Measurements from ENCODE around the gene ZNF609.
"Not testable (repeated sequence)": the region's sequence is repeated elsewhere in the genome, so short reads cannot be mapped to it uniquely, and the experiment has no call there.

Gene ZNF609

DNA sequence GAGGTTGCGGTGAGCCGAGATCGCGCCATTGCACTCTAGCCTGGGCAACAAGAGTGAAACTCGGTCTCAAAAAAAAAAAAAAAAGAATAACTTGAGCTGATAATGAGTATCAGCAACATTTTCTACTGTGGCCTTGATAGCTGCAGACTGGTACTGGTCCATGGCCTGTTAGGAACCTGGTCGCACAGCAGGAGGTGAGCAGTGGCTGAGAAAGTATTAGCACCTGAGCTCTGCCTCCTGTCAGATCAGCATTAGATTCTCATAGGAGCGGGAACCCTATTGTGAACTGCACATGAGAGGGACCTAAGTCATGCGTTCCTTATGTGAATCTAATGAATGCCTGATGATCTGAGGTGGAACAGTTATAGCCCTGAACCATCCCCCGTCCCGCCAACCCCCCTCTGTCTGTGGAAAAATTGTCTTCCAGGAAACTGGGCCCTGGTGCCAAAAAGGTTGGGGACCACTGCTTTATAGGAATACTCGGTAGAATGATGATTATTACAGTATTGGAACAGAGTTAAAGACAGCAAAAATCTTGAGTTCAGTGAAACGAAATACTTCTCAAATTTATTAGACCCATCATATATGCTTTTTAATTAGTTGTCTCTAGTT is 126.0 kb downstream of the ZNF609 start:
- DNase-seq (ENCODE audit: extremely low read depth, low read depth) = no peak
- no peak overlapping the region for H3K4me3 ChIP-seq (replicated peaks; ENCODE audit: low read depth, low read length)
- TF ChIP-seq CTCF (IDR thresholded peaks at IDR 0.05; ENCODE audit: low read depth, low read length, missing control alignments) = no peak

- TF ChIP-seq CTCF (IDR thresholded peaks at IDR 0.05; ENCODE audit: low read depth, low read length, missing control alignments) = no peak
- H3K4me3 ChIP-seq (replicated peaks; ENCODE audit: low read depth, low read length) = no peak overlapping the region
- no peak for DNase-seq (ENCODE audit: extremely low read depth, low read depth)
Observed at GRCh38 chr15:64586984-64587383, 126.6 kb downstream of the ZNF609 start.

DNA sequence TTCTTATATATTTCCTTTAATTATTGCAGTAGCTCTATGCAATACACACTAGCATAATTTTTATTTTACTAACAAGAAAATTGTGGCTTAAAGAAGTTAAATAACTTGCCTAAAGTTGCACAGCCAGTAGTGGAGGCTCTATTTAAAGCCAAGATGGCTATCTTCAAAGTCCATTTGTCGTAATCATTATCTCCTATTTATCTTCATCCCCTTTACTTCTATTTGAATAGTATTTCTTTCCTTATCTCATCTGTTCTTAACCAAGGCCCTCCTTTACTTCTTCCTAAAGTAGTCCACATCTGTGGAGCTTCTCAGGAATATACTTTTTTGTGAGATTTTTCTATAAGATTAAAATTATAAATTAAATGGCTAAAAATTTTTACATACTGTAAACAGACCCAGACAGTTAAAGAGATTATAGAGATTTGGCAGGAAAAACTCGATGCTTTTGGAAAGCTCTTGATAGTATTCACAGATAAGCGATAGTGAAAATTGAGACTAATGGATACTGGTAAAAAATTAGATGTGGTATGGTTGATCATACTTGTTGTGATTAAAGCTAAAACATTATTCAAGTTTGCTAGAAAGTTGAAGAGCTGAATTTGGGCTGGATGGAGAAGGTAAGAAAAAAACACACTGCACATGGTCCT is 129.2 kb downstream of the ZNF609 start:
- TF ChIP-seq CTCF (IDR thresholded peaks at IDR 0.05; ENCODE audit: low read depth, low read length, missing control alignments) = no peak
- DNase-seq (ENCODE audit: extremely low read depth, low read depth) = no peak

DNA sequence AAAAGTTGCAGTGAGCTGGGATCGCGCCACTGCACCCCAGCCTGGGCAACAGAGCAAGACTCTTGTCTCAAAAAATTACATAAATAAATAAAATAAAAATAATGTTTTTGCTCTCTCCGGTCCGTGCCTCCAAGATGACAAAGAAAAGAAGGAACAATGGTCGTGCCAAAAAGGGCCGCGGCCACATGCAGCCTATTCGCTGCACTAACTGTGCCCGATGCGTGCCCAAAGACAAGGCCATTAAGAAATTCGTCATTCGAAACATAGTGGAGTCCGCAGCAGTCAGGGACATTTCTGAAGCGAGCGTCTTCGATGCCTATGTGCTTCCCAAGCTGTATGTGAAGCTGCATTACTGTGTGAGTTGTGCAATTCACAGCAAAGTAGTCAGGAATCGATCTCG is 132.5 kb downstream of the ZNF609 start:
- DNase-seq (ENCODE audit: extremely low read depth, low read depth); H3K4me3 ChIP-seq (replicated peaks; ENCODE audit: low read depth, low read length): not testable (repeated sequence)

More for the DNA sequence above, 129.2 kb downstream of the ZNF609 start:
- H3K4me3 ChIP-seq (replicated peaks; ENCODE audit: low read depth, low read length) = no peak overlapping the region

DNA sequence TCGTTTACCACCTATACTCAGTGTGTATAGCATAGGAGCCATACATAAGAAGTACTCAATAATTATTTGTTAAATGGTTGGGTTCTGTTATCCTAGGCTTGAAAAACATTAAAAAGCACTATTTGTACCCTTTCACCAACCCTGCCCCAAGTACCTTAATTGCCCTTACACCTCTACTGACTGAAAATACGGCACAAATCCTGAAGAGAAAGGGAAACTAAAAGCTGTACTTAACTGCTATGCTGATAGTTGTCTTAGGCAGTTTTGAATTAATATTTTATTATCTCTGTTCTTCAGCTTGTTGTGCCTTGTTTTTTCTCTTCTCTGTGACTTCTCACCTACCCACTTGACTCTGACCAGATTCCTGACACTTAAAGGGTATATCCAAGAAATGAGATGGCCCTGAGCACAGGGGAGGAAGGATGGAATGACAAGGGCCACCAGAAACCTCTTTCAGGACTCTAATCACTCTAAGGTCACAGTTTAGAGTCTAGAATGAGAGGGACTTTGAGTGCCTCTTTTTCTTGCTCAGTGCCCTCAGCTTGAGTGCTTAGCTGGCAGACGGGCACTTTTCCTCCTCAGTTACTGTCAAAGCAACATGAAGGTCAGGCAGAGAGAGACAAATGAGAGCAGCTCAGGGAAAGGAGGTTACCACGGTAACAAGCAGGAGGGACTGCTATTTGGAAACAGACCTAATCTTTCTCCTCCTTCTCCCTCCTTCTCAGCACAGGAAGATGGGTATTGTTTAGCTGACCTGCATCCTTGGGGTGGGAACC is 136.5 kb downstream of the ZNF609 start:
- DNase-seq (ENCODE audit: extremely low read depth, low read depth) = peak; percentile 24
- no peak overlapping the region for H3K4me3 ChIP-seq (replicated peaks; ENCODE audit: low read depth, low read length)
- TF ChIP-seq CTCF (IDR thresholded peaks at IDR 0.05; ENCODE audit: low read depth, low read length, missing control alignments) = no peak

- H3K4me3 ChIP-seq (replicated peaks; ENCODE audit: low read depth, low read length) = no peak overlapping the region
- no peak for TF ChIP-seq CTCF (IDR thresholded peaks at IDR 0.05; ENCODE audit: low read depth, low read length, missing control alignments)
- no peak for DNase-seq (ENCODE audit: extremely low read depth, low read depth)
Observed at GRCh38 chr15:64597477-64597822, 137.1 kb downstream of the ZNF609 start.

DNA sequence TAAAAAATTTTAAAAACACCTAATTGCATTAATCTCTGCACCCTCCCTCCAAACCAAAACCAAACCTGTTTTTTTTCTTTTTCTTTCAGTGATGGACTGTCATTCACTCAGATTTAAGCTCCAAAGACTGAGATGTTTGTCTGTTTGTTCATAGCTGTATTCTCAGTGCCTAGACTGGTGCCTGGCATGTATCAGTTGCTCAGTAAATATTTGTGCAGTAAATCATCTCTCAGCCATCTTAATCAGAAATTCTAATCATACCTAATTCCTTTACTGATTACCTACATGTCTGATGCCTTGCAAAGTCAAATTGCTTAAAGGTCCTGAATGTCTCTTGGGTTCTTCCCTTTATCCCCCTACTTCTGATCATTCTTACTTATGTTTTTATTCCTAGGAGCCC is 138.8 kb downstream of the ZNF609 start:
- no peak overlapping the region for H3K4me3 ChIP-seq (replicated peaks; ENCODE audit: low read depth, low read length)
- TF ChIP-seq CTCF (IDR thresholded peaks at IDR 0.05; ENCODE audit: low read depth, low read length, missing control alignments) = no peak

More for the DNA sequence above, 138.8 kb downstream of the ZNF609 start:
- DNase-seq (ENCODE audit: extremely low read depth, low read depth) = no peak

Data from HFF-Myc (cell line).